GM18505 (cell line): ENCODE data around the gene CORIN.

ENCODE experiments used
- ATAC-seq: cut with Tn5 transposase; IDR thresholded peaks from one replicate; pipeline ENCODE4 v1.9.1; 2021; ENCODE audit not compliant: unreplicated experiment
- POLR2A ChIP-seq: IDR thresholded peaks from 4 replicates; pipeline ENCODE4 v1.6.1; 2011; ENCODE audit warnings: borderline replicate concordance; ENCODE audit not compliant: insufficient read depth, insufficient read length; ENCODE audit errors: extremely low read depth

The CORIN gene

DNA sequence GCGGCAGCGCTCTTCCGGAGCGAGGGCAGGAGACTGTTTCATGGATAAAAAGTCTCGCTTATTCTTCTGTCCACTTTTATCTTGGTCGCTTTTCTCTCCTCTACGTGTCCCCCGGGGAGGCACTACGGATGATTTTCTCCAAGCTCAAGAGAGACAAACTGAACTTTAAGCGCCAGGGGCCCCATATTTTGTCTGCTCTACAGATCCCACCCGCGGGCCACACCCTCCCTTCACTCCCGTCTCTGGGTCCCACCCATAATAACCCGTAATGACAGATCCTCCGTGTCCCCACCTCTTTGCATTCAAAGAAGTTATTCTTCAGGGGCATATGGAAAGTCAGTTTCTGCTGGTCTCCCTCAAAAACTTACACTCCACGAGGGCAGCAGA lies at the start of gene CORIN:
CORIN (minus strand) TSS at position 160 of the 387 bp plus-strand sequence; CDS start at position 42, 118 bp downstream.
- TF ChIP-seq POLR2A = no peak
- no peak for ATAC-seq

DNA sequence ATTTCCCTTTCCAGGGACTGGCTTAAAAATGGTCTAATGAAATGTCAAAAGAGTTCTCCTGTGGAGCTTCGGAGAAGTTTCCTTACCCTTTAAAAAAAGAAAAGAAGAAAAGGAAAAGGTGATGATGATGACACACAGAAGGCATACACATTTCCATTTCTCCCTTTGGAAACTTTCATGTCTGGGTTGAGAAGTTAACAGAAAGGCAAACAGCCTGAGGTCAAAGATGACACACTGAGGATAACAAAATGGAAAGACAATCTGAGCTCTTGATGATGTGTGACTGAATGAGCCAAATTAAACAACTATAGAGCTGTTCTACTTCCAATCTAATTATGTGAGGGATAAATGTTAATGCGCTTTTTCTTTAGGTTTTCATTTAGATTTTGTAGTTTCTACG lies 44.4 kb upstream of the CORIN start:
- TF ChIP-seq POLR2A = no peak
- no peak for ATAC-seq

- no peak for TF ChIP-seq POLR2A
- no peak for ATAC-seq
Measured at GRCh38 chr4:47879458-47879857, 41.6 kb upstream of the CORIN start.

DNA sequence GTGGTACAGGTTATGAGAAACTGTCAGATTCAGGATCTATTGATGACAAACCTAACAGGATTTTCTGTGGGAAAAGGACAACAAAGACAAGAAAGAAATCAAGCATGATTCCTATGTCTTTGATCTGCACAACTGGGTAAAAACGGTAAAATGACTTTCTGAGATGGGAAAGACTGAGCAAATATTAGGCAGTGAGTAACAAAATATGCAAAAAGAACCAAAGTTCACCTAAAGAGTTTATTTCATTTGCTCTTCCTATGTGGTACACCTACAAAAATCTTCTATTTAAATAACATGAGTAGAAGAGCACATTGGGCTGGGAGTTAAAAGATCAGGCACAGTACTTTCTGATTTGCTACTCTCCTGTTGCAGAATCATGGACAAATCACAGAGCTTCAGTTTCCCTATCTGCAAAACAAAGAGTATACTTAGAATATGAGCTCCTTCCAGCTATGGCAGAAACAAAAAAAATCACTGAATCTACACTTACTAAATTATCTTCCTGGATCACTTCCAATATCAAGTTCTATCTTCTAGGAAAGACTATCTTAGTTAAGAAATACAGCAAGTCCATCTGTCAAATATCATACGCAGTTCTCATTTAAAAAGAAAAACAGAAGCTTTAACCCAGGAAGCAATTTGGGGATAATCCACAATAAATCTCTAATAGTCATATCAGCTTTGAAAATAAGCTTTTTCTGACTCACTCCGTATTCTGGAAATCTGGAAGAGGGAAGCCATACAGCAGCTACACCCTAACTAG lies 39.1 kb upstream of the CORIN start:
- no peak for ATAC-seq
- TF ChIP-seq POLR2A = no peak

DNA sequence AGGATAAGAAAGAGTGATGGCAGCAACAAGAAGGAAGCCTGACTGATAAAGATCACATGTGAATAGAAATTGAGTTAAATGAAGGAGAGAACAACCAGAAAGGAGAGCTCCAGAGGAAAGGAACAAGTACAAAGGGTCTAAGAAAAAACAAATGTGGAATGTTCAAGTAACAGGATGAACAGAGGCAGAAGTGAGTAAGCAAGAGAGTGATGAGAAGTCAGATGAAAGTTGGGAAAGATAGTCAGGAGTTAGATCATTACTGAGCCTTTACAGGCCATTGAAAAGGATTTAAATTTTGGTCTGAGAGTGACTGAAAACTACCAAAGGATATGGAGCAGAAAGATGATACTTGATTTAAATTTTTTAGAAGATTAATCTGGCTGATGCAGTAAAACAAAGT lies 38.4 kb upstream of the CORIN start:
- TF ChIP-seq POLR2A = no peak
- no peak for ATAC-seq

GRCh38 chr4:47873877-47874541 lies 36.1 kb upstream of the CORIN start:
- no peak for TF ChIP-seq POLR2A
- no peak for ATAC-seq

- TF ChIP-seq POLR2A = no peak
- ATAC-seq = no peak
Measured at GRCh38 chr4:47863486-47863885, 25.6 kb upstream of the CORIN start.

DNA sequence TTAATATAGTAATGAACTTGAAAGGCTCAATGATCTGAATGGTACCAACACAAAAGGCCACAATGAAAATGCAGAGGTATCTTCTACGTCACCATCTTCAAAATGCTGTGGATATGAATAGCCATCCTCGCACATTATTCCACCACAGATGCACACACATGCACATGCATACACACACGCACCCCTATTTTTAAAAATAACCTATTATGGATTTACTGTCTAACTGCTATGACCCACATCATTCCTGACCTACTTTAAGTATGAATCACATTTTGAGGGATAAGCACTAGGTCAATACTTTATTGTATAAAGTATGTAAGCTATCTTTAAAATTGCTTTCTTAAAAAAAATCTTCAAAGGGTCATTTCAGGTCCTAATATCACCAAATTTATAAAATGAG lies 24.4 kb upstream of the CORIN start:
- no peak for TF ChIP-seq POLR2A
- no peak for ATAC-seq

DNA sequence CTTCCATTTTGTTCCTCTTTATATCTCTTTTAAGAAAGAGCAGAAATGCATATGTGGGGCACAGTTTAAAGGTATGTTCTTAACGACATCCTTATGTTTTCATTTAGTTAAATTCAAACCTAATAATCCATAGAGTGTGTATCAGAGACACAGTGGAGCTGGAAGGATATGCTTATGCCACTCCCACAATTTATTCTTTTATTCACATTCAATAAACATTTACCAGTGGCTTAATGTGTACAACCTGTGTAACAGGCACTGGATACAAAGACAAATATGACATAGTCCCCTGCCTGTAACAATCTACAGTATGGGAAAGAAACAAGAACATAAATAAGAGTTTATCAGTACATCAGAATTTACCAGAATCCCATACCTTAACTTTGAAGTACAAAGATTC lies 22.4 kb upstream of the CORIN start:
- no peak for ATAC-seq
- no peak for TF ChIP-seq POLR2A

- no peak for TF ChIP-seq POLR2A
- ATAC-seq = no peak
Measured at GRCh38 chr4:47858006-47858405, 20.1 kb upstream of the CORIN start.

DNA sequence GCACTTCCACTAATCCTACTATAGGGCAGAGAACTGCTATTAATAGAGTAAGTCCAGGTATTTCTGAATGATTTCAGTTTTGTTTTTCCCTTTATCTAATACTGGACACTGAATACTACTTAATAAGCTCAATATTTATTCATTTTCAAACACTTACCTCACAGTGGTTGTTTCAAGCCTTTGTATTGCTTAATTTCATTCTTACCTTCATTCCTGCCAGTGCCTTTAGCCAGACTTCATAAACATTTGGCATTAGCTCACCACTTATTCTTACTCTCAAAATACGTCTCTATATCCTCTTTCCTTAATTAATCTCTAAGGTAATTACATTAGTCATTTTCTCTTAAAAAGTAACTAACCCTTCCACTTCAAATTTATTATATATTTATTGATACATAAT lies 18.8 kb upstream of the CORIN start:
- TF ChIP-seq POLR2A = no peak
- no peak for ATAC-seq

DNA sequence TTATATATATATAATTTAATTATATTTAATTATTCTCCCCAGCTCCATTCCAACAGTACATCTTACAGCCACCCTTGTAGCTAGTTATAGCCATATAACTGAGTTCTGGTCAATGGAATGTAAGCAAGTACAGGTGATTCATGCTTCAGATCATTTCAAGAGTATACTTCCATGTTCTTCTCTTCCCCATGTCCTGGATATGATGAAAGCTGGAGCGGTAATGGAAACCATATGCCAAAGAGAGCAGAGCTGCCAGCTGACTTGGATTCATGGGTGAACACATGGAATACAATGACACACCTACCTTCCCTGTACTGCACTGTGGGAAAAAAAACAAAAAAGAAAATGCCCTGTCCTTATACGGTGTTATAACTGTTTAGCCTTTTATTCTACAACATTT lies 17.5 kb upstream of the CORIN start:
- ATAC-seq = no peak
- no peak for TF ChIP-seq POLR2A

- no peak for ATAC-seq
- no peak for TF ChIP-seq POLR2A
Measured at GRCh38 chr4:47852136-47852535, 14.3 kb upstream of the CORIN start.

GRCh38 chr4:47849466-47849865 lies 11.6 kb upstream of the CORIN start:
- no peak for TF ChIP-seq POLR2A
- no peak for ATAC-seq
